Eye (tissue), 1 donor: Measurements from ENCODE around the gene XYLB.

Source experiments
- DNase-seq: peaks from one replicate; pipeline ENCODE4 v3.0.0-alpha.2; 2015

The XYLB gene

GRCh38 chr3:38325256-38325655 lies 21.3 kb upstream of the XYLB start:
- DNase-seq, result no peak

GRCh38 chr3:38327335-38328009 lies 19.1 kb upstream of the XYLB start:
- DNase-seq, result no peak

- no peak for DNase-seq
These were observed 15.1 kb upstream of the XYLB start for GRCh38 chr3:38331257-38332022.

- DNase-seq, result no peak
These were observed 14.4 kb upstream of the XYLB start for GRCh38 chr3:38332201-38332600.

GRCh38 chr3:38334142-38335055 lies 12.2 kb upstream of the XYLB start:
- DNase-seq, result no peak

GRCh38 chr3:38335263-38335662 lies 11.3 kb upstream of the XYLB start:
- DNase-seq, result no peak

- no peak for DNase-seq
These were observed 8.9 kb upstream of the XYLB start for GRCh38 chr3:38337703-38338102.

- no peak for DNase-seq
These were observed 2.6 kb upstream of the XYLB start for GRCh38 chr3:38343797-38344594.

GRCh38 chr3:38345879-38346586 lies 552 bp upstream of the XYLB start:
- no peak for DNase-seq

GRCh38 chr3:38347421-38348200 lies 1.0 kb downstream of the XYLB start:
- no peak for DNase-seq

- no peak for DNase-seq
These were observed 2.3 kb downstream of the XYLB start for GRCh38 chr3:38348903-38349302.

- no peak for DNase-seq
These were observed 3.2 kb downstream of the XYLB start for GRCh38 chr3:38349684-38350359.

GRCh38 chr3:38353151-38353550 lies 6.6 kb downstream of the XYLB start:
- DNase-seq, result no peak

- peak; percentile 7 for DNase-seq
These were observed 8.2 kb downstream of the XYLB start for GRCh38 chr3:38354588-38355330.

- DNase-seq, result no peak
These were observed 12.5 kb downstream of the XYLB start for GRCh38 chr3:38359038-38359437.

- DNase-seq, result no peak
These were observed 13.8 kb downstream of the XYLB start for GRCh38 chr3:38360345-38360744.

GRCh38 chr3:38361496-38361895 lies 14.9 kb downstream of the XYLB start:
- DNase-seq, result no peak

GRCh38 chr3:38362825-38363224 lies 16.2 kb downstream of the XYLB start:
- no peak for DNase-seq

- no peak for DNase-seq
These were observed 18.3 kb downstream of the XYLB start for GRCh38 chr3:38364721-38365400.
